ENCODE measurements around the gene NCCRP1. TPM values are rescaled to one million over a fixed set of nuclear protein-coding genes. Genes with fewer than 3 reads are reported as not detected.

Gene NCCRP1
- total and polyA plus RNA-seq, 10 donors: 0.12 to 1.7 (median 0.19) TPM; not detected in 5

DNA sequence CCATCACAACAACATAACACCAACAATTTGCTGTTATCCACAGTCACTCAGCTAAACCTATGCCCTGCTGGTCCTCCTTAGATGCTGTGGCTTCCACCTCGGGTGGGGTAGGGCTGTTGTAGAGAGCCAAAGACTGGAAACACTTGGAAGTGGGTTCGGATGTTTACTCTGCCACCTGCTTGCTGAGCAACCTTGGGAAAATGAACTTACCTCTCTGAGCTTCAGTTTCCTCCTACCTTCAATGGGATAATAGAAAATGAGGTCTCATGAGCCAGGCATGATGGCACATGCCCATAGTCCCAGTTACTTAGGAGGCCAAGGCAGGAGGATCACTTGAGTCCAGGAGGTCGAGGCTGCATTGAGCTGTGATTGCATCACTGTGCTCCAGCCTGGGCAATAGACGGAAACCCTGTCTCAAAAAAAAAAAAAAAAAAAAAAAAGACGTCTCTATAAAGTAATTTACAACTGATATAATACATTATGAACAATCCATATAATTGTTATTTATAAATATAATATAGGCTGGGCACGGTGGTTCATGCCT is 10.6 kb downstream of the NCCRP1 start:
- intact Hi-C loops (cut with DNase I; ENCODE audit: low total_unique reads): no loop called here
- Histone ChIP-seq H3K27me3 (replicated peaks in 1 of 7) (peaks cover 0 to 35% (median 22%) of the 10 kb centered on the region in 7 donors), H3K36me3 (no peaks in the 10 kb centered on the region), H3K4me1 (peaks cover 0 to 5% (median 0%) of the 10 kb centered on the region in 6 donors), H3K9me3 (no peaks in the 10 kb centered on the region), H3K27ac (no peak overlapping the region), H3K4me3 (no peak overlapping the region)
- DNase-seq: no peak
- TF ChIP-seq POLR2A (IDR thresholded peaks at IDR 0.05): no peak
- TF ChIP-seq POLR2AphosphoS5 (IDR thresholded peaks at IDR 0.05): no peak
- TF ChIP-seq CTCF (IDR thresholded peaks at IDR 0.05 in 8 of 11, conservative IDR thresholded peaks at IDR 0.05 in 3 of 11): no peak
- WGBS, 5 donors: 65 to 83% (median 69%) methylated on average over 6 of the region's 6 CpGs

- Histone ChIP-seq H3K36me3 (no peaks in the 10 kb centered on the region), H3K9me3 (no peaks in the 10 kb centered on the region), H3K27ac (no peak overlapping the region), H3K4me3 (no peak overlapping the region), H3K27me3 (replicated peaks in 1 of 7) (peaks cover 0 to 26% (median 13%) of the 10 kb centered on the region in 7 donors), H3K4me1 (peaks cover 0 to 5% (median 0%) of the 10 kb centered on the region in 6 donors)
- intact Hi-C loops (cut with DNase I; ENCODE audit: low total_unique reads): no loop called here
- WGBS, 5 donors: 75 to 79% (median 77%) methylated on average over 9 of the region's 9 CpGs
- no peak for TF ChIP-seq POLR2AphosphoS5 (IDR thresholded peaks at IDR 0.05)
- TF ChIP-seq CTCF (IDR thresholded peaks at IDR 0.05 in 8 of 11, conservative IDR thresholded peaks at IDR 0.05 in 3 of 11): no peak
- no peak for TF ChIP-seq POLR2A (IDR thresholded peaks at IDR 0.05)
- no peak for DNase-seq
Measured at GRCh38 chr19:39208175-39208795, 11.5 kb downstream of the NCCRP1 start.

- Histone ChIP-seq H3K9me3 (no peaks in the 10 kb centered on the region), H3K27me3 (replicated peaks in 1 of 7) (peaks cover 0 to 17% (median 4%) of the 10 kb centered on the region in 7 donors), H3K4me3 (no peak overlapping the region), H3K4me1 (no peaks in the 10 kb centered on the region), H3K36me3 (no peaks in the 10 kb centered on the region), H3K27ac (no peak overlapping the region)
- no peak for DNase-seq
- WGBS, 5 donors: 73 to 82% (median 75%) methylated on average over 7 of the region's 7 CpGs
- intact Hi-C loops (cut with DNase I; ENCODE audit: low total_unique reads): no loop called here
- TF ChIP-seq POLR2A (IDR thresholded peaks at IDR 0.05) (no peak), CTCF (IDR thresholded peaks at IDR 0.05 in 8 of 11, conservative IDR thresholded peaks at IDR 0.05 in 3 of 11) (no peak), POLR2AphosphoS5 (IDR thresholded peaks at IDR 0.05) (no peak)
Measured at GRCh38 chr19:39209196-39209595, 12.4 kb downstream of the NCCRP1 start.

DNA sequence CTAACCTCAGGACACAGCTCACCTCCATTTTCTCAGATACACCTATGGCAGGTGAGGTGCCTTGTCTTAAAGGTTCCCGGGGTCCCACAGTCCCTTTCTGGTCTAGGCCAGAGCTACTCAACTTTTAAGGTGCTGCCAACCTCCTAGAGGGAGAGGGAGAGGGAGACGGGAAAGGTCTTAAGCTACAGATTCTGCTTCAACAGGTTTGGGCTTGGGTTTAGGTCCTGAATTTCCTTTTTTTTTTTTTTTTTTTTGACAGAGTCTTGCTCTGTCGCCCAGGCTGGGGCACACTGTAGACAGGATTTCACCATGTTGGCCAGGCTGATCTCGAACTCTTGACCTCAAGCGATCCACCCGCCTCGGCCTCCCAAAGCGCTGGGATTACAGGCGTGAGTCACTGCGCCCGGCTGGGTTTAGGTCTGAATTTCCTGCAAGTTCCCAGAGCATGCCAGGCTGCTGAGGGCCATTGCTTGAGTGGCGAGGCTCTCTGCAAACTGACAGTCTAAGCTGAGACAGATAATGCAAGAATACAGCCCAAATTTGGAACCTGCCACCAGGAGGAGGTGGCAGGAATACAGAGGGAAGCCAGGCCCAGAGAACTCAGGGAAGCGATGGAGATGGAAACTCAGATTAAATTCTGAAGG is 15.1 kb downstream of the NCCRP1 start:
- Histone ChIP-seq H3K27ac (no peak overlapping the region), H3K4me3 (no peak overlapping the region), H3K36me3 (no peaks in the 10 kb centered on the region), H3K9me3 (peaks cover 0 to 5% (median 0%) of the 10 kb centered on the region in 8 donors), H3K4me1 (no peaks in the 10 kb centered on the region), H3K27me3 (replicated peaks in 1 of 7) (peaks cover 0 to 20% (median 0%) of the 10 kb centered on the region in 7 donors)
- 77 to 84% (median 80%) methylated on average over 13 of the region's 13 CpGs for WGBS, 5 donors
- no peak for DNase-seq
- TF ChIP-seq POLR2A (IDR thresholded peaks at IDR 0.05) (no peak), CTCF (IDR thresholded peaks at IDR 0.05 in 8 of 11, conservative IDR thresholded peaks at IDR 0.05 in 3 of 11) (no peak), POLR2AphosphoS5 (IDR thresholded peaks at IDR 0.05) (no peak)
- intact Hi-C loops (cut with DNase I; ENCODE audit: low total_unique reads): no loop called here
